Loucy (cell line): ENCODE results near the gene HSPA12A.

Source experiments
- H2AFZ ChIP-seq: fragments of 200-600 bp; sonication (generic); 2 replicates; pipeline ENCODE4 v1.6.0; 2016; ENCODE audit warnings: antibody characterized with exemption, mild to moderate bottlenecking, low read length, moderate library complexity
- H3F3A ChIP-seq: fragments of 200-600 bp; 2 replicates; pipeline ENCODE4 v1.6.0; 2016; ENCODE audit warnings: antibody characterized with exemption, low read depth, mild to moderate bottlenecking
- H3K27me3 ChIP-seq: fragments of 200-600 bp; sonication (generic); 2 replicates; pipeline ENCODE4 v1.6.1; 2014; ENCODE audit warnings: low read length, mild to moderate bottlenecking; ENCODE audit not compliant: insufficient read depth, poor library complexity, severe bottlenecking
- H3K36me3 ChIP-seq: fragments of 200-600 bp; sonication (generic); 2 replicates; pipeline ENCODE4 v1.6.1; 2016; ENCODE audit warnings: low read length; ENCODE audit not compliant: insufficient read depth
- H3K4me1 ChIP-seq: fragments of 200-600 bp; sonication (generic); 2 replicates; pipeline ENCODE4 v1.5.1; 2014; ENCODE audit warnings: low read length, mild to moderate bottlenecking; ENCODE audit not compliant: insufficient read depth, poor library complexity, severe bottlenecking
- H3K4me2 ChIP-seq: fragments of 200-600 bp; sonication (generic); 2 replicates; pipeline ENCODE4 v1.6.0; 2014; ENCODE audit warnings: antibody characterized with exemption, low read length, low read depth, mild to moderate bottlenecking; ENCODE audit not compliant: poor library complexity, severe bottlenecking
- H3K4me3 ChIP-seq: fragments of 200-600 bp; sonication (generic); 2 replicates; pipeline ENCODE4 v1.5.1; 2014; ENCODE audit warnings: low read length, mild to moderate bottlenecking, mixed read lengths; ENCODE audit not compliant: poor library complexity, severe bottlenecking
- H3K79me2 ChIP-seq: fragments of 200-600 bp; sonication (generic); 2 replicates; pipeline ENCODE4 v1.6.1; 2014; ENCODE audit warnings: low read length; ENCODE audit not compliant: insufficient read depth
- H3K9ac ChIP-seq: fragments of 200-600 bp; sonication (generic); 2 replicates; pipeline ENCODE4 v1.6.0; 2014; ENCODE audit warnings: mild to moderate bottlenecking, low read depth, low read length, moderate library complexity; ENCODE audit not compliant: poor library complexity, severe bottlenecking
- H3K9me2 ChIP-seq: fragments of 200-600 bp; sonication (generic); replicated peaks from 2 replicates; pipeline ENCODE4 v1.6.1; 2016; ENCODE audit warnings: low read depth, low read length, mixed read lengths
- H3K9me3 ChIP-seq: fragments of 200-600 bp; sonication (generic); 2 replicates; pipeline ENCODE4 v1.6.1; 2014; ENCODE audit warnings: mild to moderate bottlenecking, antibody characterized with exemption, low read length, low read depth; ENCODE audit not compliant: insufficient read depth
- H4K20me1 ChIP-seq: fragments of 200-600 bp; sonication (generic); 2 replicates; pipeline ENCODE4 v1.6.0; 2014; ENCODE audit warnings: antibody characterized with exemption, low read length, mild to moderate bottlenecking; ENCODE audit not compliant: insufficient read depth, poor library complexity, severe bottlenecking
- CTCF ChIP-seq: fragments of 200-600 bp; sonication (generic); conservative IDR thresholded peaks from 2 replicates; pipeline ENCODE4 v1.5.1; 2014; ENCODE audit warnings: mild to moderate bottlenecking, antibody characterized with exemption, low read length
- EZH2phosphoT487 ChIP-seq: fragments of 200-600 bp; IDR thresholded peaks from 2 replicates; pipeline ENCODE4 v1.6.1; 2018; ENCODE audit warnings: antibody characterized with exemption, mild to moderate bottlenecking, moderate library complexity, borderline replicate concordance

Gene HSPA12A

DNA sequence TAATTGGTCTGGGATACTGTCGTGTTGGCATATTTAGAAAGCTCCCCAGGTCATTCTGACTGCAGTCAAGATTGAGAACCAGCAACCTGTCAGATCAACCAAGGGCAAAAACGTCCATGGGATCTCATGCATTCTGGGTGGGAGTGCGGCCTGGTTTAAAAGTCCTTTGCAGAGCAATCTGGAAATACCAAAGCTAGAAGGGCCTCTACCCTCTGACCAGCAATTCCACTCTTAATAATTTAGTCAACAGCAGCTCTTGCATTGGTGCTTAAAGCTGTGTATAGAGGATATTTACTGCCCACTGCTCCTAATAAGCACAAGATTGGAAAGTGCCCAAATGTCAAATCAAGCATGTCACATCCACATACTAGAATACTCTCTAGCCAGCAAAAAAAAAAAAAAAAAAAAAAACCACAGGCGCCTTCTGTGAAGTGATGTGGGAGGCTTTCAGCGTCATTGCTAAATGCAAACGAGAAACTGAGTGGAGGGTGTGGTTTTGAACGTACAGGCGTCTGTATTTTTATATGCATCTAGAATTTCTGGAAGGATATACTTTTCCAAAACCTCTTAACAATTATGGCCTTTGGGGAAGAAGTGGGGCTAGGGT, 44.8 kb upstream of the HSPA12A start:
- TF ChIP-seq EZH2phosphoT487 (no peak), CTCF (no peak)
- Histone ChIP-seq H3K4me3 (peak overlapping the region; percentile 55), H3K36me3 (no peaks in the 10 kb centered on the region), H3K4me2 (peak overlapping the region; percentile 70), H3K4me1 (peaks cover 7% of the 10 kb centered on the region), H3K79me2 (no peaks in the 10 kb centered on the region), H3K9me3 (no peaks in the 10 kb centered on the region), H3K27me3 (no peaks in the 10 kb centered on the region), H3K9ac (peak overlapping the region; percentile 37), H3F3A (no peaks in the 10 kb centered on the region), H3K9me2 (no peaks in the 10 kb centered on the region), H4K20me1 (no peaks in the 10 kb centered on the region), H2AFZ (peak overlapping the region; percentile 88)

- H3K27me3 ChIP-seq = no peaks in the 10 kb centered on the region
- no peak overlapping the region for H3K9ac ChIP-seq
- TF ChIP-seq EZH2phosphoT487 (no peak), CTCF (no peak)
- H3F3A ChIP-seq = no peaks in the 10 kb centered on the region
- H4K20me1 ChIP-seq = no peaks in the 10 kb centered on the region
- H3K4me1 ChIP-seq = peaks cover 7% of the 10 kb centered on the region
- H3K36me3 ChIP-seq = no peaks in the 10 kb centered on the region
- H2AFZ ChIP-seq = no peak overlapping the region
- no peak overlapping the region for H3K4me3 ChIP-seq
- H3K9me3 ChIP-seq = no peaks in the 10 kb centered on the region
- no peaks in the 10 kb centered on the region for H3K79me2 ChIP-seq
- no peaks in the 10 kb centered on the region for H3K9me2 ChIP-seq
- H3K4me2 ChIP-seq = no peak overlapping the region
These were observed 43.5 kb upstream of the HSPA12A start for GRCh38 chr10:116785867-116786266.

DNA sequence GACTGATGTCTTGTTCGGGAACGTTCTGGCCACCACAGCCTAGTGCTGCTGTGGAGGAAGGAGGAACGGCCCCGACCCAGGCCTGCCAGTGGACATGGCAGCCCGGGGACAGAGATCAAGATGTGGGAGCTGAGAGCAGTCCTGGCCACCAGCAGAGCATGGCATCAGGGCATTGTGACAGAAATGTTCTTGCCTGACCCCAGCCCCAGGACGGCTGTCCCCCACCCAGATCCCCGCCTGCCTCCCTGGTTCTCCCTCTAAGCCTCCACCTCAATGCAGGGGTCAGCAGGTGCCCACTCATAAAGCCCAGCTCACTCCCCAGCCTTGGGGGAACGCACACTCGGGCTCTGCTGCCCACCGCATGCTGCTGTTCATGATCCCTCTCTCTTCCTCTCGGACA, 42.9 kb upstream of the HSPA12A start:
- Histone ChIP-seq H3K4me1 (peaks cover 7% of the 10 kb centered on the region), H3F3A (no peaks in the 10 kb centered on the region), H3K27me3 (no peaks in the 10 kb centered on the region), H3K9me2 (no peaks in the 10 kb centered on the region), H4K20me1 (no peaks in the 10 kb centered on the region), H2AFZ (no peak overlapping the region), H3K4me2 (no peak overlapping the region), H3K9me3 (no peaks in the 10 kb centered on the region), H3K4me3 (no peak overlapping the region), H3K36me3 (no peaks in the 10 kb centered on the region), H3K79me2 (no peaks in the 10 kb centered on the region), H3K9ac (no peak overlapping the region)
- TF ChIP-seq EZH2phosphoT487 (no peak), CTCF (no peak)
